ENCODE measurements around the gene PDE4A. TPM values are rescaled to one million over a fixed set of nuclear protein-coding genes. Genes with fewer than 3 reads are reported as not detected.

Gene PDE4A
- total and polyA plus RNA-seq, 3 donors from 2014 or later = 20.1 to 35.4 (median 35.0) TPM

GRCh38 chr19:10499550-10500246, 79.4 kb downstream of the PDE4A start:
- H3K27me3 ChIP-seq = no peaks in the 10 kb centered on the region
- no peaks in the 10 kb centered on the region for H3K9me3 ChIP-seq
- TF ChIP-seq, protein P1, sequence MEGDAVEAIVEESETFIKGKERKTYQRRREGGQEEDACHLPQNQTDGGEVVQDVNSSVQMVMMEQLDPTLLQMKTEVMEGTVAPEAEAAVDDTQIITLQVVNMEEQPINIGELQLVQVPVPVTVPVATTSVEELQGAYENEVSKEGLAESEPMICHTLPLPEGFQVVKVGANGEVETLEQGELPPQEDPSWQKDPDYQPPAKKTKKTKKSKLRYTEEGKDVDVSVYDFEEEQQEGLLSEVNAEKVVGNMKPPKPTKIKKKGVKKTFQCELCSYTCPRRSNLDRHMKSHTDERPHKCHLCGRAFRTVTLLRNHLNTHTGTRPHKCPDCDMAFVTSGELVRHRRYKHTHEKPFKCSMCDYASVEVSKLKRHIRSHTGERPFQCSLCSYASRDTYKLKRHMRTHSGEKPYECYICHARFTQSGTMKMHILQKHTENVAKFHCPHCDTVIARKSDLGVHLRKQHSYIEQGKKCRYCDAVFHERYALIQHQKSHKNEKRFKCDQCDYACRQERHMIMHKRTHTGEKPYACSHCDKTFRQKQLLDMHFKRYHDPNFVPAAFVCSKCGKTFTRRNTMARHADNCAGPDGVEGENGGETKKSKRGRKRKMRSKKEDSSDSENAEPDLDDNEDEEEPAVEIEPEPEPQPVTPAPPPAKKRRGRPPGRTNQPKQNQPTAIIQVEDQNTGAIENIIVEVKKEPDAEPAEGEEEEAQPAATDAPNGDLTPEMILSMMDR (IDR thresholded peaks at IDR 0.05) = no peak
- no peak for TF ChIP-seq POLR2A (IDR thresholded peaks at IDR 0.05)
- 72 to 83% methylated on average over 5 to 21 of the region's 24 CpGs for WGBS, 2 donors
- H3K36me3 ChIP-seq (ENCODE audit: low read depth, missing control alignments) = no peaks in the 10 kb centered on the region
- DNase-seq = no peak
- no peak overlapping the region for H3K4me3 ChIP-seq
- H3K4me1 ChIP-seq = peaks cover 13% of the 10 kb centered on the region
- no peak overlapping the region for H3K27ac ChIP-seq
- intact Hi-C loops (cut with DNase I; ENCODE audit: low total_unique reads) = no loop called here

GRCh38 chr19:10500247-10500592, 79.9 kb downstream of the PDE4A start:
- H3K27ac ChIP-seq = no peak overlapping the region
- H3K4me1 ChIP-seq = peaks cover 13% of the 10 kb centered on the region

DNA sequence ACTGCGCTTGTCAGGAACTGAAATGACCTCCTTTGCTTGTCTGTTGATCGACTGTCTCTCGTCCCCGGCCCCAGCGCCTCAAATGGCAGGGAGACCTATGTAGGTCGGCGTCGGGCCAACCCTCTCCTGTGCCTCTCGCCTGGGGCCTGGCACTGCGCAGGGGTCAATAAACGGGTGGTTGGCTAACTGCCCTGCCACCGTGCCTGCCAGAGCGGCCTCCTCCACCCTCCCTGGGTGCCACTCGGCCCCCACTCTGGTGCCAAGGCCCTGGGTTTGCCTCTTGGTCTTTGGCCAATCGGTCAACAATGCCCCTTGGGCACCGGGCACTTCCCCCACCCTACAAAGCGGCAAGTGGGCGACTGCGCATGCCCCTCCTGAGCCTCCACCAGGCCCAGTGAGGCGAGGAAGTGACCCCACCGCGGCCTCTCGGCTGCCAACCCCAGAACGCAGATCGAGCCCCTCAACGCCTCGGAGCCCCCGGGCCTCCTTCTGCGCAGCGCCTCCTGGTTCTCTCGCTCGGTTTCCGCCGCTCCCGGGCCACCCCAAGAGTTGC, 81.7 kb downstream of the PDE4A start:
- H3K9me3 ChIP-seq = no peaks in the 10 kb centered on the region
- WGBS, 2 donors = 1% methylated on average over 30 to 35 of the region's 35 CpGs
- H3K4me1 ChIP-seq = peaks cover 13% of the 10 kb centered on the region
- DNase-seq = peak; percentile 81
- peak overlapping the region; percentile 92 to 97 for H3K4me3 ChIP-seq
- intact Hi-C loops (cut with DNase I; ENCODE audit: low total_unique reads) = no loop called here
- H3K27me3 ChIP-seq = no peaks in the 10 kb centered on the region
- H3K36me3 ChIP-seq (ENCODE audit: low read depth, missing control alignments) = no peaks in the 10 kb centered on the region
- H3K27ac ChIP-seq = peak overlapping the region; percentile 84 to 93
- no peak for TF ChIP-seq POLR2A (IDR thresholded peaks at IDR 0.05)
- TF ChIP-seq, protein P1 (IDR thresholded peaks at IDR 0.05) = no peak

More at GRCh38 chr19:10500247-10500592, 79.9 kb downstream of the PDE4A start:
- Histone ChIP-seq H3K36me3 (ENCODE audit: low read depth, missing control alignments) (no peaks in the 10 kb centered on the region), H3K27me3 (no peaks in the 10 kb centered on the region), H3K9me3 (no peaks in the 10 kb centered on the region), H3K4me3 (no peak overlapping the region)
- 87 to 94% methylated on average over 2 of the region's 2 CpGs for WGBS, 2 donors
- no peak for TF ChIP-seq POLR2A (IDR thresholded peaks at IDR 0.05)
- TF ChIP-seq, protein P1 (IDR thresholded peaks at IDR 0.05) = no peak
- no peak for DNase-seq
- intact Hi-C loops (cut with DNase I; ENCODE audit: low total_unique reads) = no loop called here

- peak overlapping the region; percentile 92 to 97 for H3K4me3 ChIP-seq
- peak; percentile 94 for DNase-seq
- H3K4me1 ChIP-seq = peaks cover 13% of the 10 kb centered on the region
- H3K36me3 ChIP-seq (ENCODE audit: low read depth, missing control alignments) = no peaks in the 10 kb centered on the region
- intact Hi-C loops (cut with DNase I; ENCODE audit: low total_unique reads) = no loop called here
- no peaks in the 10 kb centered on the region for H3K27me3 ChIP-seq
- no peaks in the 10 kb centered on the region for H3K9me3 ChIP-seq
- TF ChIP-seq, protein P1 (IDR thresholded peaks at IDR 0.05) = no peak
- no peak for TF ChIP-seq POLR2A (IDR thresholded peaks at IDR 0.05)
- 0% methylated on average over 4 to 10 of the region's 65 CpGs for WGBS, 2 donors
- H3K27ac ChIP-seq = peak overlapping the region; percentile 84 to 93
Measured at GRCh38 chr19:10502524-10503001, 82.2 kb downstream of the PDE4A start.

Data from testis (tissue), 3 donors.